GM19452 (cell line): ENCODE results near the gene E4F1.

Experiments used
- ATAC-seq: cut with Tn5 transposase; IDR thresholded peaks from one replicate; pipeline ENCODE4 v1.9.1; 2021; ENCODE audit not compliant: unreplicated experiment

E4F1 gene, protein sequence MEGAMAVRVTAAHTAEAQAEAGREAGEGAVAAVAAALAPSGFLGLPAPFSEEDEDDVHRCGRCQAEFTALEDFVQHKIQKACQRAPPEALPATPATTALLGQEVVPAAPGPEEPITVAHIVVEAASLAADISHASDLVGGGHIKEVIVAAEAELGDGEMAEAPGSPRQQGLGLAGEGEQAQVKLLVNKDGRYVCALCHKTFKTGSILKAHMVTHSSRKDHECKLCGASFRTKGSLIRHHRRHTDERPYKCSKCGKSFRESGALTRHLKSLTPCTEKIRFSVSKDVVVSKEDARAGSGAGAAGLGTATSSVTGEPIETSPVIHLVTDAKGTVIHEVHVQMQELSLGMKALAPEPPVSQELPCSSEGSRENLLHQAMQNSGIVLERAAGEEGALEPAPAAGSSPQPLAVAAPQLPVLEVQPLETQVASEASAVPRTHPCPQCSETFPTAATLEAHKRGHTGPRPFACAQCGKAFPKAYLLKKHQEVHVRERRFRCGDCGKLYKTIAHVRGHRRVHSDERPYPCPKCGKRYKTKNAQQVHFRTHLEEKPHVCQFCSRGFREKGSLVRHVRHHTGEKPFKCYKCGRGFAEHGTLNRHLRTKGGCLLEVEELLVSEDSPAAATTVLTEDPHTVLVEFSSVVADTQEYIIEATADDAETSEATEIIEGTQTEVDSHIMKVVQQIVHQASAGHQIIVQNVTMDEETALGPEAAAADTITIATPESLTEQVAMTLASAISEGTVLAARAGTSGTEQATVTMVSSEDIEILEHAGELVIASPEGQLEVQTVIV

DNA sequence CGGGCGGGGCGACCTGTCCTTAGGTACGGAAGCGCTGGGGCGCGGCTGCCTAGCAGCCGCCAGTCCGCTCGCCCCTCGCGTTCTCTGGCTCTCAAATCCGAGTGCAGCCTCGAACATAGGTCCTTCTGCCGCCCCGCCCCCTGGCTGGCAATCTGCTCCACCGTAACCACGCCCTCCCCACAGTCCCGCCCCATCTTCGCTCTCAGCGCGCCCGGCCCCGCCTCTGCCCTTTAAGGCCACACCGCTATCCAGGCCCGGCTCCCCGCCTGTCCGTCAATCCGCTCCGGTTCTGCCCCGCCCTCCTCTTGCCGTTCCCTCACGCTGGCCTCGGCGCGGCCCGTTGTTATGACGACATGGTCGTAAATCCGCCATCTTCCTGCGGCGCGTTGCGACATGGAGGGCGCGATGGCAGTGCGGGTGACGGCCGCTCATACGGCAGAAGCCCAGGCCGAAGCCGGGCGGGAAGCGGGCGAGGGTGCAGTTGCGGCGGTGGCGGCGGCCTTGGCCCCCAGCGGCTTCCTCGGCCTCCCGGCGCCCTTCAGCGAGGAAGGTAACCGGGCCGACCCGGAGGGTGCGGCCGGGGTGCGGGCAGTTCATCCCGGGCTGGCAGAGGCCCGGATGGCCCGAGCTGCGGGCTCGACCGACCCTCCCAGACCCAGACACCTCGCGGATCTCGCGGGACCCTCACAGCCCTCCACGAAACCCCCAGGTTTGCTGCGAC, at the start of gene E4F1:
TSS of gene E4F1 (plus strand) at position 371 of the 721 bp plus-strand sequence. CDS start at position 394, 23 bp downstream.
- peak; percentile 92 for ATAC-seq

DNA sequence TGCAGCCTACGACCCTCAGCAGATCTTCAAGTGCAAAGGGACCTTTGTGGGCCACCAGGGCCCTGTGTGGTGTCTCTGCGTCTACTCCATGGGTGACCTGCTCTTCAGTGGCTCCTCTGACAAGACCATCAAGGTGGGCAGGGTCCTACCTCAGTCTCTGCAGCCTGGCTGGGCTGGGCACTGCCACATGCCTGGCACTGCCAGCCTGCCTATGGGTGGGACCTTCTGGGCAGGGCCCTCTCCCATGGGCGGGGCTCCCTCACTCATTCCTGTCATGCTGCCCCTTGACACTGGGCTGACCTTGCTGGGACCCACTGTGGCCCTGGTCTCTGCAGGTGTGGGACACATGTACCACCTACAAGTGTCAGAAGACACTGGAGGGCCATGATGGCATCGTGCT, 49.5 kb upstream of the E4F1 start:
- ATAC-seq: no peak

DNA sequence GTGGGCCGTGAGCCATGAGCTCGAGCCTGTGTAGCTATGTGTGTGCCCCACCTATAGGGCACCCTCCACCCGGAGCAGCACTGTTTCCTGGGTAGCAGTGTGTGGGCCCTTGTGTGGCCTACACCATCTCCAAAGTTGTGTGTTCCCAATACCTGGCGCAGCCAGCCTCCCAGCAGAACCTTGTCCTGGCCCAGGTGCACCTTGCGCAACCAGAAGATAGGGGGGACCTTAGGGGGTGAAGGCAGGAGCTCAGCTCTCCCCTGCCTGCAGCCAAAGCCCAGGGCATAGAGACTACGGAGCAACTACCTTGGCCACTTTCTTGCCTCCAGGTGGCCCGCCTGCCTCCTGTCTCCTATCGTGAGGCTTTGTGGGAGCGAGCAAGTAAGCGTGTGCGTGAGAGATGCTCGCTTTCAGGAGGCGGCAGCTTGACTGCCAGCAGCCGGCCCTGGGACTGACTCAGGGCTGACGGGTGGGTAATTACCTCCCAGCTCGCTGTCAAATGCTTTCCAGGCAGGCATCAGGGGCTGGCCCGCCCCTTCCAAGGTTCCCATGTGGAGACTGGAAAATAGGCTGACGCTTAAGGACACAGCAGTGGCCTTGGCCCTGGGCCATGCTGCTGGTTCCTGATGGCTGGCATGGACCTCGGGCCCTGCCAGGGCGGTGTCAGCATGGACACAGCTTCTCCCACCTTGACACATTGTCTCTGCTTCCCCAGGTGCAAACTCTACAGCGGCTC, 48.8 kb upstream of the E4F1 start:
- no peak for ATAC-seq

DNA sequence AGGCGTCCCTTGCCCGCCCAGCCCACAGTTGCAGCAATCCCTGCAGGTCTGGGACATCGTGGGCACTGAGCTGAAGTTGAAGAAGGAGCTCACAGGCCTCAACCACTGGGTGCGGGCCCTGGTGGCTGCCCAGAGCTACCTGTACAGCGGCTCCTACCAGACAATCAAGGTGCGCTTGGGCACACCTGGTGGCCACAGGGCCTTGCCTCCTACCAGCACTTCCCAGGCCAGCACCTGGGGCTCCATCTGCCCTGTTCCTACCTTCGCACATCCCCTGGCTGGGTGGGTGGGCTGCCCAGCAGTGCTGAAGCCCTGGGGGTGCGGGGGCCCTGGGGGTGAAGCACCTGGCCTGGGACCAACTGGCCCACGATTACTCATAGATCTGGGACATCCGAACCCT, 47.9 kb upstream of the E4F1 start:
- no peak for ATAC-seq

DNA sequence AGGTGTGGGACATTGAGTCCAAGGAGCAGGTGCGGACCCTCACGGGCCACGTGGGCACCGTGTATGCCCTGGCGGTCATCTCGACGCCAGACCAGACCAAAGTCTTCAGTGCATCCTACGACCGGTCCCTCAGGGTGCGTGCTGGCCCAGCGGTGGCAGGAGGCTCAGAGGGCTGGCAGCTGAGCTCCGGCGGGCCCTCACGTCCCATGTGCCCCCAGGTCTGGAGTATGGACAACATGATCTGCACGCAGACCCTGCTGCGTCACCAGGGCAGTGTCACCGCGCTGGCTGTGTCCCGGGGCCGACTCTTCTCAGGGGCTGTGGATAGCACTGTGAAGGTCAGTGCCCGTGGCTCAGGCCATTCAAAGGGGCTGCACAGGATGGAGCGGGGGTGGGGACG, 47.3 kb upstream of the E4F1 start:
- ATAC-seq: no peak

DNA sequence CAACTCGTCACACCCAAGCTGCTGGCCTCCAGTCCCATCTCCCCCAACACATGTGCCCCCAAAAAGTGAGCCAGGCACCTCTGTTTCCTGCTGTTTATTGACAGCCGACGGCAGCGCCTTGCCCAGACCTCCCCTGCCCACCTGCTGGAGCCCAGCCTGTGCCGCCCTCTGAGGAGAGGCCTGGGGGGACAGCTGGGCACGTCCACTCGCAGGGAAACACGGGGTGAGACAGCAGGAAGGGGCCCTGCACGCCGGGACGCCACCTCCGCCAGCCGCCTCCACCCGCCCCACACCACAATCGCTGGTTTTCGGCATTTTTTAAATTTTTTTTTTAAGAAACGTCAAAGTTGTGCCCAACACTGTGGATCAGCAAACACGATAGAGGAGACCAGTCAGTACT, 46.3 kb upstream of the E4F1 start:
- no peak for ATAC-seq

DNA sequence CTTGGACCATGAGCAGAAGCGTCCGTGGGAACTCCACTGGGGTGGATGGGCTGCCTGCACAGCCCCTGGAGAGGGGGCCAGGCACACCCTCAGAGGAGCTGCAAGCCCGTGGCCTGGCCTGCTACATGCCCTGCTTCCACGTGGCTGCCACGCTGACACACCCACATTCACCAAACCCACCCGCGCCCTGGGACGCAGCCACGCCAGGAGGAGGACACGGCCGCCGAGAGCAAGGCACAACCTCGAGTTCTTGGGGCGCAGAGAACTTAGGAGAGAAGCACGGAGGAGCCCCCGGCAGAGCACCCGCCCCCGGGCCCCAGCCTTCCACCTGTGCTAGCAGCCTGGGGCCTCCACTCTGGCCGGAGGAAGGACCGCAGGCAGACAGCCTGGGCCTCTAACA, 45.8 kb upstream of the E4F1 start:
- no peak for ATAC-seq

DNA sequence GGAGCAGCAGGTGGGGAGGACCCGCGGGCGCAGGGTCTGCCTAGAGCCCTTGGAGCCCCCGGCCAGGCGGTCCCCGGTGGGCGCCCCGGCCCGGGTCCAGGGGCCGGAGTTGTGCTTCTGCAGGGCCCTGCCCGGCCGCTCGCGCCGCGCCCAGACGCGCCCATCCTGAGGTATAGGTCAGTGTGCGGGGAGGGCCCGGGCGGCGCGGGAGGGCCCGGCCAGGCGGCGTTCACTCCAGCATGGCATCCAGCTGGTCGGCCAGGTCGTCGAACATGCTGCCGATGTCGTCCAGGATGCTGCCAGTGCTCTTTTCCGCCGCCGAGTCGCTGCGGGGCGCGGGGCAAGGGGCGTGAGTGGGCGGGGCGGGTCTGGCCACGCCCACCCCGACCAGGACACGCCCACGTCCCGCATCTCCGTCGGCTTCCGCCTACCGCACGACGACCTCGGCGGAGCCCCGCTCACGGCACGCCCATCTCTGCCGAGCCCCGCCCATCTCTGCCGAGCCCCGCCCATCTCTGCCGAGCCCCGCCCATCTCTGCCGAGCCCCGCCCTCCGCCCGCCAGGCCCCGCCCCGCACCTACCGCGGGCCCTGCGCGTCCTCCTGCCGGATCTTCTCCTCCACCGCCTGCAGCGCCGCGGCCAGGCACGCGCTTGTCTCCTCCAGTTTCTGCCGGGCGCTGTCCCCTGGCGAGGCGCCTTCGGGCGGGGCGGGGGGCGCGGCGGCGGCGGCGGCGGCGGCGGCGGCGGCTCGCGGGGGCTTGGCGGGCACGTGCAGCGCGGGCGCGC, 44.9 kb upstream of the E4F1 start:
- ATAC-seq: no peak

DNA sequence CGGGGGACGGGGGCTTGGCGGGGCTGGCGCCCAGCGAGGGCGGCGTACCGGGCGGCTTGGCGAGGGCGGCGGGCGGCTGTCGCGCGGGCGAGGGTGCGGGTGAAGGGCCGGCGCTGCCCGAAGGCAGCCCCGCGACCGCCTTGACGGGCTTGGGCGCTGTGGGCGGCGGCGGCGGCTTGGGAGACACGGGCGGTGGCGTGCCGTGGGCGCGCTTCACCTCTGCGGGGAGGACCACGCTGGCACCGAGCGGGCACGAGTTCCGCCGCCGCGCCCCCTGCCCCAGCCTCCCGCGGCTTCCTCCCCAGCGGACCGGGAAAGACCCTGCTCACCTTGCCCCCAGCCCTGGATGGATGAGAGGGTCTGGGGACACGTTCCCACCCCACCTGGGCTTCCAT, 44.3 kb upstream of the E4F1 start:
- no peak for ATAC-seq

DNA sequence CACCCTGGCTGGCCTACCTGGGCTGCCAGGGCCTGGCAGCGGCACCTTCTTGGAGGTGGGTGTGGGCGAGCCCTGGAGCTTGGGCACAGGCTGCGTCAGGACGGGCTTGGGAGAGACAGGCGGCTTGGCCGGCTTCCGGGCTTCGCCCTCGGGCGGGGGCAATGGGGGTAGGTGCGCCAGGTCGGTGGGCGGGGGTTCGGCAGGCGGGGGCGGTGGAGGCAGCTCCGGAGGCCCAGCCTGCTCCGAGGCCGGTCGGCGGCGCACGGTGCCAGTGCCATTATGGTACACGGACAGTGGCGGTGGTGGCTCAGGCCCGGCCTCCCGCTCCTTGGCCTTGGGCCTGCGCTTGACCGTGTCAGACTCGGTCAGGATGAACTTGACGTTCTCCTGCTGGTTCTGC, 43.8 kb upstream of the E4F1 start:
- no peak for ATAC-seq

DNA sequence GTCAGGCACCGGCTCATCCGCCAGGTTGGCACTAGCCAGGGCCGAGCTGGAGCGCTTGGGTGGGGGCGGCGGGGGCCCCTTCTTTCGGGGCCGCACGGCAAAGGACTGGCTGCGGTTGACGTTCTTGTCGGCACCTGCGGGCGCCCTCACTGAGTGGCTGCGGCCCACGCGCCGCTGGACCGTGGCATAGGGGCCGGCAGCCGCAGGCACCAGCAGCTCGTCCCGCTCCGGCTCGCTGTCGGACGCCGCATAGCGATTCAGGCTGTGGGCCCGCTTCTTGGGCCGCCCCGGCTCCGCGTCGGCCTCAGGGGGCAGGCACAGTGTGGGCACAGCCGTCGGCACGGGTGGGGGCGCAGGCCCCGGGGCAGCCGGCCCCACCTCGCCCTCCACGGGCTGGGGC, 42.9 kb upstream of the E4F1 start:
- ATAC-seq: no peak

DNA sequence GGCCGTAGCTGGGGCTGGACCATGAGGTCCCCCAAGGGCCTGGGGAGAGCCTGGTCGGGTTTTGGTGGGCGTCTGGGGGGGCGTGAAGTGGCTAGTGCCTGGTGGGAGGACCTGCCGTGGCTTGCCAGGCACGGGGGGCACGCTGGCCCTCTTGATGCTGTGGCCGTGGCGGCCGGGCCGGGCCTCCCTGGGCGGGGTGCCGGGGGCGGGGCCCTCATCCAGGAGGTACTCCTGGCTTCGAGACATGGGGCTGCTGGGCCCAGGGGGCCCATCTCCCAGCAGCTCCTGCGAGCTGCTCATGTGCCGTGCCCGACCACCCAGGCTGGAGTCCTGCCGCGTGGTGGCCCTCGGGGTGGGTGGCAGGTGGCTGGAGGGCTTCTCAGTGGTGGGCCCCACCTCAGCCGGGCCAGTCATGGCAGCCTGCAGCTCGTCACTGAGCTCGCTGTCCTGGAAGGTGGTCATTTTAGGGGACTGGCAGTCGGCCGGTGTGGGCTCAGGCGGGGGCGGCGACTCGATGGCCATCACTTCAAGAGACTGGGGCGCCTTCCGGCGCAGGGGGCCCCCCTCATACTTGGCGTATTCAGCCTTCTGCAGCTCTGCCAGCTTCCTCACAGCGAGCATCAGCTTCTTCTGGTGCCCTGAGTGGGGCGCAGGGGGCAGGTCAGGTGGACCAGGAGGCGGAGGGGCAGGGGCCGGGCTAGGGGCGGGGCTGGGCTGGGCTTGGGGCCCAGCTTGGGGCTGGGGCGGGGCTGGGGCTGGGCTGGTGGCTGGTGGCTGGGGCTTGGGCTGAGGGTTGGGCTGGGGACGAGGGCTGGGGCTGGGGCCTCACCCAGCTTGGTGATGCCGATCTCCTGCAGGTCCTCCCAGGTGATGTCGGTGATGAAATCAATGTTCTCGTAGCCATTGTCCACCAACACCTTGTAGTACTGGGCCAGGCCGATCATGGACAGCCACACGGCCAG, 42.1 kb upstream of the E4F1 start:
- no peak for ATAC-seq

DNA sequence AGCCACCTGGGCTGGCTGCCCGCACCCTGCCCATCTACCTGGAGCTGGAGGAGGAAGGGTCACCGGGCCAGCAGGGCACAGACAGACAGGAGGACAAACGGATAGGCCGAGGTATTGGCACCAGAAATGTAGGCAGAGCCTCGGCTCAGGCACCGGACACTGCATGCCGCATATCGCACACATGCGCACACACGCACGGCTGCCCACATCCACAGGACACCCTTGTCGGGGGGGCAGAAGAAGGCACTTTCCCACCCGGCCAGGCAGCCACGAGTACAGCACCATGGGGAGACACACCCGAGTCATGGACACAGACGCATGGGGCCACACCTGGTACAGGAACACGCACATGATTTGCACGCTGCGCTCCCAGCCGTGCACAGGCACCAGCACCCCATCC, 41.4 kb upstream of the E4F1 start:
- no peak for ATAC-seq

DNA sequence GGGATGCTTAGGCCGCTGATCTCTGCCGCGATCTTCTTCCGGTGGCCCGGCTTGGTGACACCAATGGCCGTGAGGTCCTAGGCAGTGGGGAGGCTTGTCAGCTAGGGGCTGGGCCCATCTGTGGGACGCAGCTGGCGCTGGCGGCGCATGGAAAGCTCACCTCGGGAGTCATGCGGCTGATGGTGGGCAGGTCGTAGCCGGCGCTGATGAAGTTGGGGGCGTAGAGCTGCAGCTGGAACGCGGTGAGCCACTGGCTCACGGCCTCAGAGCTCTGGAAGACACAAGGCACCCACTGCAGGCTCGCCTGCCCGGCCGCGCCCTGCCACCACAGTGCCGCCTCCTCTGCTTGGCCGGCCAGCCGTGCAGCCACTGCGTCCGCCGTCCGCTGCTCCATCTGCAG, 39.7 kb upstream of the E4F1 start:
- no peak for ATAC-seq

DNA sequence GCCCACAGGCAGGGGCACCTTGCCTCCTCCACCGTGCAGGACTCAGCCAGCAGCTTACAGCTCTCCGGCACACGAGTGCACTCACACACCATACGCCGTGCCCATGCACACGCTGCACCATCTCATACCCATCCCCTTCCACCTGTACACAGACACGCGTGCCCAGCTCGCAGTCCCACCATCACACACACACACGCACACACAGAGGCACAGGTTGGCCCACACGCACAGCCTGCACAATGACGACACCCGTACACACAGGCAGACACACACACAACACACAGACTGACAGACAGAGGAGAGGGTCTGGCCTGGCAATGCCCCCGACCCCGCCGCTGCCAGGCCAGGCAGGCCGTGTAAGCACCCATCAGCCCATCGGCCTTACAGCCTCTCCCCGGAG, 39.0 kb upstream of the E4F1 start:
- ATAC-seq: no peak

DNA sequence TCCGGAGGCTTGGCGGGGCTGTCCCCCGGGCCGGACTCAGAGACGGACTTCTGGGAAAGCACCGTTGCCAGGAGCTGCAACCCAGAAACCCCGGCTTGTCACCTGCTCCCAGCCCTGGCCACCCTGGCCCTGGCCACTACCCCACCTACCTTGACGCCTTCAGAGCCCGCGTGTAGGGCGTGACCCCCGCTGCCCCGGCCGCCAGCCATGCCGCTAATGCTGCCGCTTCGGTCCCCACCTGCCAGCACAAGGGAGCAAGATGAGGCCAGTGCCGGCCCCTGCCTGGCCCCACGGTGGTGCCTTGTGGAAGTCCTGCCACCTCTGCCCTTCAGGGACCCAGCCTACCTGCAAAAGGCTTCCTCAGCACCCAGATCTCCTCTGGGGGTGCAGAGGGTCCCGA, 38.4 kb upstream of the E4F1 start:
- no peak for ATAC-seq

DNA sequence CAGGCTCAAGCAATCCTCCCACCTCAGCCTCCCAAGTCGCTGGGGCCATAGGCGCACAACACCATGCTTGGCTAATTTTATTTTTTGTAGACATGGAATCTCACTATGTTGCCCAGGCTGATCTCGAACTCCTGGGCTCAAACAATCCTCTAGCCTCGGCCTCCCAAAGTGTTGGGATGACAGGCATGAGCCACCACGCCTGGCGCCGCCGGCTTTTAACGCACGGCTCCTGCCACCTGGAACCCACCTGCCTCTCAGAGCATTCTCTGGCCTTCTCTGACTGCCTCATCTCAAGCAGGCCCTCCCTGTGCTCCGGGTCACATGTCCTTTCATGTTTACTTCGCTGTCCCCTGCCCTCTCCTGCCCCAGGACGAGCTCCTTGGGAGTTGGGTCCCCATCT, 37.3 kb upstream of the E4F1 start:
- no peak for ATAC-seq

DNA sequence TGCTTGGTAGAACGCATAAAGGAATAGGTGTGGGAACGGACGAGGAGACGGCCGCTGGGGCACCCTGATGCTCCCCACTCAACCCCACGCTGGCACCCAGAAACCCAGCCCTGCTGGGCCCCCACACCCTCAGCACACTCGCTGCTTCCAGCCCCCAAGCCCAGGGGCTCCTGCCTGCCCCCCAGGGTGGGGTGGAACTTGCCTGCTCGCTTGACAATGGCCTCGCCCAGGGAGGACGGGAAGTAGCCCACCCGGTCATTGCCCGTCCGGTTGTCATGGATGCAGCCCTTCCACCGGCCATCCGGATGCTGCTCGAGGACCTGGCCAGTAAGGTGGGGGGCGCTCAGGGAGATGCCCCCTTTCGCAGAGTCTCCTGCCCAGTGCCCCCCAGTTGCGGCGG, 36.9 kb upstream of the E4F1 start:
- ATAC-seq: no peak

DNA sequence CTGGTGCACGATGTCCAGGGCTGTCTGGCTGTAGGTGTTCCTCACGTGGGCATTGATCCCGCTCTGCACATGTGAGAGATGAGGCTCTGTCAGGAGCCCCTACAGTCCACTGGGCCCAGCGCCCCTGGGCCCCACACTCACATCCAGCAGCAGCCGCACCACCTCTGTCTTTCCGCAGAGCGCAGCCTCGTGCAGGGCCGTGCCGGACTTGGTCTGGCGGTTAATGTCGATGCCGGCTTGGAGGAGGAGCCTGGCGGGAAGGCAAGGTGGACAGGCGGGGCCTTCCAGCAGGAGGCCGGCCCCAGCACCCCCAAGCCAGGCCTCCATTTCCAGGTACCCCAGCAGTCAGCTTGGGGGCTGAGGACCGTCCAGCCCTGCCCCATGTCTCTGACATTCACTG, 36.2 kb upstream of the E4F1 start:
- no peak for ATAC-seq
